Coronary artery (tissue), 2 donors: ENCODE measurements around the gene KRT23.

Experiments
- DNase-seq: peaks from one replicate; pipeline ENCODE4 v3.0.0-alpha.2; 2017; ENCODE audit warnings: low spot score
- H3K27ac ChIP-seq, 2 donors: fragments of 200-600 bp; sonication (generic); one replicate each; pipeline ENCODE4 v1.5.1; 2016 to 2019
- H3K4me3 ChIP-seq: fragments of 200-600 bp; sonication (generic); 2 replicates; pipeline ENCODE4 v1.5.1; 2016; ENCODE audit warnings: mild to moderate bottlenecking, moderate library complexity
- CTCF ChIP-seq: fragments of 200-600 bp; sonication (generic); IDR thresholded peaks from one replicate; pipeline ENCODE4 v1.5.1; 2019; ENCODE audit warnings: antibody characterized with exemption

KRT23 gene

GRCh38 chr17:40960144-40960543, 22.7 kb upstream of the KRT23 start:
- Histone ChIP-seq H3K4me3 (peak overlapping the region; percentile 36), H3K27ac (no peak overlapping the region)
- no peak for TF ChIP-seq CTCF
- DNase-seq = no peak

GRCh38 chr17:40958086-40958953, 20.9 kb upstream of the KRT23 start:
- Histone ChIP-seq H3K4me3 (no peak overlapping the region), H3K27ac (no peak overlapping the region)
- TF ChIP-seq CTCF = no peak
- DNase-seq = no peak

GRCh38 chr17:40956401-40957254, 19.2 kb upstream of the KRT23 start:
- Histone ChIP-seq H3K4me3 (no peak overlapping the region), H3K27ac (no peak overlapping the region)
- no peak for DNase-seq

GRCh38 chr17:40953881-40954280, 16.4 kb upstream of the KRT23 start:
- Histone ChIP-seq H3K4me3 (no peak overlapping the region), H3K27ac (no peak overlapping the region)
- TF ChIP-seq CTCF = no peak
- no peak for DNase-seq

More at GRCh38 chr17:40956401-40957254, 19.2 kb upstream of the KRT23 start:
- no peak for TF ChIP-seq CTCF

GRCh38 chr17:40952661-40953060, 15.2 kb upstream of the KRT23 start:
- Histone ChIP-seq H3K4me3 (no peak overlapping the region), H3K27ac (no peak overlapping the region)
- TF ChIP-seq CTCF = no peak
- no peak for DNase-seq

- no peak for DNase-seq
- TF ChIP-seq CTCF = no peak
- Histone ChIP-seq H3K4me3 (no peak overlapping the region), H3K27ac (no peak overlapping the region)
Observed at GRCh38 chr17:40952154-40952553, 14.7 kb upstream of the KRT23 start.
